Measurements from ENCODE around the gene KIF26A.

- no peak for TF ChIP-seq ZNF654 (tag by site-specific recombination; IDR thresholded peaks at IDR 0.05; ENCODE audit: low read depth)
- TF ChIP-seq CTCF (tag by site-specific recombination; IDR thresholded peaks at IDR 0.05) = no peak
- TF ChIP-seq ZNF121 (tag by site-specific recombination; IDR thresholded peaks at IDR 0.05) = no peak
- no peak for TF ChIP-seq YY1 (tag by site-specific recombination; IDR thresholded peaks at IDR 0.05)
- no peak for TF ChIP-seq SP7 (tag by site-specific recombination; IDR thresholded peaks at IDR 0.05)
Observed at GRCh38 chr14:104118006-104118844, 20.2 kb upstream of the KIF26A start.

Data from HEK293 (cell line).